Parathyroid adenoma (tissue), 2 donors: ENCODE results near the gene TAF1.
"Not testable (repeated sequence)": the region's sequence is repeated elsewhere in the genome, so short reads cannot be mapped to it uniquely, and the experiment has no call there.

Source experiments
- H2AFZ ChIP-seq: fragments of 300-600 bp; sonication (generic); one replicate; pipeline ENCODE4 v1.7.0; 2017; ENCODE audit warnings: antibody characterized with exemption, mild to moderate bottlenecking
- H3K27ac ChIP-seq: fragments of 300-600 bp; sonication (generic); one replicate; pipeline ENCODE4 v1.7.0; 2017
- H3K27me3 ChIP-seq: fragments of 300-600 bp; sonication (generic); one replicate; pipeline ENCODE4 v1.7.0; 2017; ENCODE audit warnings: low read length; ENCODE audit not compliant: control insufficient read depth, insufficient read depth
- H3K36me3 ChIP-seq: fragments of 300-600 bp; sonication (generic); one replicate; pipeline ENCODE4 v1.7.0; 2017; ENCODE audit warnings: low read length; ENCODE audit not compliant: control insufficient read depth, insufficient read depth
- H3K4me1 ChIP-seq: fragments of 300-600 bp; sonication (generic); one replicate; pipeline ENCODE4 v1.7.0; 2017; ENCODE audit warnings: control low read depth
- H3K4me2 ChIP-seq: fragments of 300-600 bp; sonication (generic); one replicate; pipeline ENCODE4 v1.7.0; 2017; ENCODE audit warnings: low read length
- H3K4me3 ChIP-seq: fragments of 300-600 bp; sonication (generic); one replicate; pipeline ENCODE4 v1.7.0; 2017; ENCODE audit warnings: low read depth, low read length
- H3K79me2 ChIP-seq: fragments of 300-600 bp; sonication (generic); one replicate; pipeline ENCODE4 v1.7.0; 2017; ENCODE audit warnings: control low read depth
- H3K9ac ChIP-seq: fragments of 300-600 bp; sonication (generic); one replicate; pipeline ENCODE4 v1.7.0; 2017; ENCODE audit warnings: mild to moderate bottlenecking
- H3K9me3 ChIP-seq: fragments of 300-600 bp; sonication (generic); one replicate; pipeline ENCODE4 v1.7.0; 2017; ENCODE audit warnings: low read length; ENCODE audit not compliant: control insufficient read depth
- CTCF ChIP-seq: fragments of 300-600 bp; sonication (generic); IDR thresholded peaks from one replicate; pipeline ENCODE4 v1.7.0; 2017; ENCODE audit warnings: antibody characterized with exemption, mild to moderate bottlenecking
- donor health status: primary hyperparathyroidism.

TAF1 gene

GRCh38 chrX:71487814-71488213 lies 121.7 kb downstream of the TAF1 start:
- no peak overlapping the region for H3K4me3 ChIP-seq
- H3K9ac ChIP-seq, result no peak overlapping the region
- H3K79me2 ChIP-seq, result no peaks in the 10 kb centered on the region
- H3K9me3 ChIP-seq, result no peaks in the 10 kb centered on the region
- H3K27me3 ChIP-seq, result no peaks in the 10 kb centered on the region
- H2AFZ ChIP-seq, result no peak overlapping the region
- no peaks in the 10 kb centered on the region for H3K4me1 ChIP-seq
- TF ChIP-seq CTCF, result no peak
- H3K36me3 ChIP-seq, result no peaks in the 10 kb centered on the region
- no peak overlapping the region for H3K27ac ChIP-seq
- no peak overlapping the region for H3K4me2 ChIP-seq

GRCh38 chrX:71489540-71489939 lies 123.4 kb downstream of the TAF1 start:
- Histone ChIP-seq H3K27me3 (no peaks in the 10 kb centered on the region), H3K9ac (no peak overlapping the region), H2AFZ (no peak overlapping the region), H3K36me3 (no peaks in the 10 kb centered on the region), H3K79me2 (no peaks in the 10 kb centered on the region), H3K4me1 (no peaks in the 10 kb centered on the region), H3K4me3 (no peak overlapping the region), H3K9me3 (no peaks in the 10 kb centered on the region), H3K4me2 (no peak overlapping the region), H3K27ac (no peak overlapping the region)
- no peak for TF ChIP-seq CTCF

- no peaks in the 10 kb centered on the region for H3K27me3 ChIP-seq
- H3K36me3 ChIP-seq, result no peaks in the 10 kb centered on the region
- H3K4me3 ChIP-seq, result peak overlapping the region; percentile 42
- no peak for TF ChIP-seq CTCF
- H3K79me2 ChIP-seq, result no peaks in the 10 kb centered on the region
- no peak overlapping the region for H3K9ac ChIP-seq
- no peak overlapping the region for H3K27ac ChIP-seq
- H2AFZ ChIP-seq, result peak overlapping the region; percentile 70
- H3K9me3 ChIP-seq, result no peaks in the 10 kb centered on the region
- H3K4me1 ChIP-seq, result no peaks in the 10 kb centered on the region
- H3K4me2 ChIP-seq, result peak overlapping the region; percentile 62
Measured at GRCh38 chrX:71492231-71493065, 126.3 kb downstream of the TAF1 start.

GRCh38 chrX:71493111-71493613 lies 127.0 kb downstream of the TAF1 start:
- no peak overlapping the region for H2AFZ ChIP-seq
- no peaks in the 10 kb centered on the region for H3K27me3 ChIP-seq
- no peak overlapping the region for H3K9ac ChIP-seq
- H3K36me3 ChIP-seq, result no peaks in the 10 kb centered on the region
- peak overlapping the region; percentile 42 for H3K4me3 ChIP-seq
- no peaks in the 10 kb centered on the region for H3K79me2 ChIP-seq
- H3K9me3 ChIP-seq, result no peaks in the 10 kb centered on the region
- no peak for TF ChIP-seq CTCF
- H3K4me2 ChIP-seq, result no peak overlapping the region
- no peaks in the 10 kb centered on the region for H3K4me1 ChIP-seq
- no peak overlapping the region for H3K27ac ChIP-seq

GRCh38 chrX:71495979-71496378 lies 129.8 kb downstream of the TAF1 start:
- not testable (repeated sequence) for H3K36me3 ChIP-seq, H3K9ac ChIP-seq, H3K79me2 ChIP-seq, H3K4me2 ChIP-seq, H3K4me3 ChIP-seq, H3K9me3 ChIP-seq, H3K27ac ChIP-seq, H3K27me3 ChIP-seq, H2AFZ ChIP-seq, H3K4me1 ChIP-seq
